MM.1S (cell line): ENCODE data around the gene GBA2.

Experiments used
- DNase-seq: peaks from one replicate; pipeline ENCODE4 v3.0.0-alpha.2; 2015
- H2AFZ ChIP-seq: fragments of 300-600 bp; sonication (generic); 2 replicates; pipeline ENCODE4 v1.6.0; 2016; ENCODE audit warnings: antibody characterized with exemption, low read length
- H3F3A ChIP-seq: fragments of 300-600 bp; sonication (generic); 2 replicates; pipeline ENCODE4 v1.6.1; 2016; ENCODE audit warnings: mild to moderate bottlenecking, antibody characterized with exemption, low read length, moderate library complexity, mixed read lengths; ENCODE audit not compliant: insufficient read depth
- H3K27ac ChIP-seq: fragments of 300-600 bp; sonication (generic); 2 replicates; pipeline ENCODE4 v1.5.1; 2016; ENCODE audit warnings: mild to moderate bottlenecking, low read length
- H3K27me3 ChIP-seq: fragments of 300-600 bp; sonication (generic); replicated peaks from 2 replicates; pipeline ENCODE4 v1.6.0; 2016; ENCODE audit warnings: low read length; ENCODE audit not compliant: insufficient read depth
- H3K36me3 ChIP-seq: fragments of 300-600 bp; sonication (generic); replicated peaks from 2 replicates; pipeline ENCODE4 v1.6.1; 2016; ENCODE audit warnings: mild to moderate bottlenecking, low read length, mixed read lengths; ENCODE audit not compliant: insufficient read depth
- H3K4me1 ChIP-seq: fragments of 300-600 bp; sonication (generic); 2 replicates; pipeline ENCODE4 v1.6.1; 2016; ENCODE audit warnings: low read length, mixed read lengths
- H3K4me2 ChIP-seq: fragments of 300-600 bp; sonication (generic); 2 replicates; pipeline ENCODE4 v1.6.0; 2016; ENCODE audit warnings: low read depth, low read length
- H3K4me3 ChIP-seq: fragments of 300-600 bp; sonication (generic); 2 replicates; pipeline ENCODE4 v1.5.1; 2016; ENCODE audit warnings: low read length, mixed read lengths
- H3K79me2 ChIP-seq: fragments of 300-600 bp; sonication (generic); 2 replicates; pipeline ENCODE4 v1.6.1; 2016; ENCODE audit warnings: mixed run types, low read length, mixed read lengths
- H3K9ac ChIP-seq: fragments of 300-600 bp; sonication (generic); 2 replicates; pipeline ENCODE4 v1.6.1; 2016; ENCODE audit warnings: low read length, mixed read lengths
- H3K9me2 ChIP-seq: fragments of 300-600 bp; sonication (generic); replicated peaks from 2 replicates; pipeline ENCODE4 v1.6.1; 2016; ENCODE audit warnings: mild to moderate bottlenecking, low read length, mixed read lengths; ENCODE audit not compliant: insufficient read depth
- H3K9me3 ChIP-seq: fragments of 300-600 bp; sonication (generic); replicated peaks from 2 replicates; pipeline ENCODE4 v1.6.1; 2016; ENCODE audit warnings: mild to moderate bottlenecking, low read length, mixed read lengths; ENCODE audit not compliant: insufficient read depth
- H4K20me1 ChIP-seq: fragments of 300-600 bp; sonication (generic); 2 replicates; pipeline ENCODE4 v1.6.1; 2016; ENCODE audit warnings: mild to moderate bottlenecking, low read length, moderate library complexity, mixed read lengths; ENCODE audit not compliant: insufficient read depth
- EZH2 ChIP-seq: fragments of 300-600 bp; sonication (generic); optimal IDR thresholded peaks from 2 replicates; pipeline ENCODE3; 2017; ENCODE audit warnings: low read depth, mild to moderate bottlenecking, antibody characterized with exemption, low read length, mixed read lengths
- EZH2phosphoT487 ChIP-seq: fragments of 300-600 bp; sonication (generic); IDR thresholded peaks from 2 replicates; pipeline ENCODE4 v1.6.1; 2018; ENCODE audit warnings: antibody characterized with exemption, low read length
- TF ChIP-seq, protein P1 (sequence below): fragments of 300-600 bp; sonication (generic); IDR thresholded peaks from 2 replicates; pipeline ENCODE4 v1.5.1; 2016; ENCODE audit warnings: antibody characterized with exemption, low read length, mixed read lengths

Gene GBA2

DNA sequence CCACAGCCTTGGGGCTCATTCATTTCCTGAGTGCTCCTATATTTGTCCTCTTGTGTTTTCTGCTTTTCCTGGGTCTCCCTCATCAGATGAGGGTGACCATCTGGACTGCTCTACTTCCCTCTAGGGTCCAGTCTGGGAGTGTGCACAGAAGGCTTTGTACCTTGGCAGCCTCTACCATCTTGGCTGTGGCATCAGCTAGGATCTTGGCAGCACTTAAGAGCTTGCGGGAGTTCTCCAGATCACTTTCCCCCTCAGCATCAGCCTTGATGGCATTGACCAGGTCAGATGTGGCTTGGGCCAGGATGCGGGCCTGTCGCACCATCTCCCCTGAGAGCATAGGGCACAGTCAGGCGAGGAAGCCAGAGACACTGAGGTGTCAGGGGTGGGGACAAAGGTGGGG lies 32.8 kb downstream of the GBA2 start:
- H4K20me1 ChIP-seq, result no peaks in the 10 kb centered on the region
- H3K9ac ChIP-seq, result no peak overlapping the region
- no peak overlapping the region for H3K4me3 ChIP-seq
- no peaks in the 10 kb centered on the region for H3K27me3 ChIP-seq
- H2AFZ ChIP-seq, result no peak overlapping the region
- no peak overlapping the region for H3K27ac ChIP-seq
- H3K9me2 ChIP-seq, result no peaks in the 10 kb centered on the region
- DNase-seq, result no peak
- peaks cover 2% of the 10 kb centered on the region; the same call in 1 of the 2 replicates for H3K36me3 ChIP-seq
- H3K4me2 ChIP-seq, result no peak overlapping the region
- no peaks in the 10 kb centered on the region for H3K9me3 ChIP-seq
- no peaks in the 10 kb centered on the region for H3F3A ChIP-seq
- no peaks in the 10 kb centered on the region for H3K4me1 ChIP-seq
- H3K79me2 ChIP-seq, result no peaks in the 10 kb centered on the region
- TF ChIP-seq, protein P1, sequence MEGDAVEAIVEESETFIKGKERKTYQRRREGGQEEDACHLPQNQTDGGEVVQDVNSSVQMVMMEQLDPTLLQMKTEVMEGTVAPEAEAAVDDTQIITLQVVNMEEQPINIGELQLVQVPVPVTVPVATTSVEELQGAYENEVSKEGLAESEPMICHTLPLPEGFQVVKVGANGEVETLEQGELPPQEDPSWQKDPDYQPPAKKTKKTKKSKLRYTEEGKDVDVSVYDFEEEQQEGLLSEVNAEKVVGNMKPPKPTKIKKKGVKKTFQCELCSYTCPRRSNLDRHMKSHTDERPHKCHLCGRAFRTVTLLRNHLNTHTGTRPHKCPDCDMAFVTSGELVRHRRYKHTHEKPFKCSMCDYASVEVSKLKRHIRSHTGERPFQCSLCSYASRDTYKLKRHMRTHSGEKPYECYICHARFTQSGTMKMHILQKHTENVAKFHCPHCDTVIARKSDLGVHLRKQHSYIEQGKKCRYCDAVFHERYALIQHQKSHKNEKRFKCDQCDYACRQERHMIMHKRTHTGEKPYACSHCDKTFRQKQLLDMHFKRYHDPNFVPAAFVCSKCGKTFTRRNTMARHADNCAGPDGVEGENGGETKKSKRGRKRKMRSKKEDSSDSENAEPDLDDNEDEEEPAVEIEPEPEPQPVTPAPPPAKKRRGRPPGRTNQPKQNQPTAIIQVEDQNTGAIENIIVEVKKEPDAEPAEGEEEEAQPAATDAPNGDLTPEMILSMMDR, result no peak
- TF ChIP-seq EZH2phosphoT487 (no peak), EZH2 (no peak)

DNA sequence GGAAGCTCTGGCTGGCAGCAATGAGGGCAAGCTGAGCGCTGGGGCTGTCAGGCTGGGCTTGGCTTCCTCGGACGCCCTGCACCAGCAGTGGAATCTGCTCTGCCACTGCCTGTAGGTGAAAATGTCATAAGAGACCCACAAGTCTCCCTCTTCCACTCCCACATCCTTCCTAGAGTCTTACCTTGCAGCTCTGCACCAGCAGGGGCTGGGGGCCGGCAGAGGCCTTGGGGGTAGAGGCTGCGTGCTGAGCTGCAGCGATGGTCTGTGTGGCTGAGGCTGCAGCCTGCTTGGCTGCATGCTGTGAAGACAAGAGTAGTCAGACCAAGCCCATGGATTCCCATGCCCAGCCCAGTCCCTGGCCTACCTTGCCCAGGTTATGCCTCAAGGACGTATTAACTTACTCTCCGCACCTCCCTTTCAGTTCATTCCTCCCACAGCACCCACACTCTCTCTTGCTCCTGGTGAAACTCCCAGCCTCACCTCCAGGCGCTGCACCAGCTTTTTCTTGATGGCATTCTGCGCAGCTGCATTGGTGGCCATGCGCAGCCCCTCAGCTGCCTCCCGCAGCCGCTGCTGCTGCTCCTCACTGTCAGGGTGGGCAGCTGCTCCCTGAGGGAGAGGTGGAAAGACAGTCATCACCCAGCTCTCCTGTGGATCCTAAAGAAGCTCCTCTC lies 34.3 kb downstream of the GBA2 start:
- Histone ChIP-seq H3K27ac (no peak overlapping the region), H3F3A (no peaks in the 10 kb centered on the region), H3K4me2 (no peak overlapping the region), H2AFZ (no peak overlapping the region), H3K9ac (no peak overlapping the region), H3K9me2 (no peaks in the 10 kb centered on the region), H3K4me3 (no peak overlapping the region), H3K36me3 (peaks cover 2% of the 10 kb centered on the region; the same call in 1 of the 2 replicates), H3K27me3 (no peaks in the 10 kb centered on the region), H3K79me2 (no peaks in the 10 kb centered on the region), H3K4me1 (no peaks in the 10 kb centered on the region), H4K20me1 (no peaks in the 10 kb centered on the region), H3K9me3 (no peaks in the 10 kb centered on the region)
- TF ChIP-seq EZH2phosphoT487, result no peak
- TF ChIP-seq EZH2, result no peak
- TF ChIP-seq, protein P1, result no peak
- DNase-seq, result no peak

DNA sequence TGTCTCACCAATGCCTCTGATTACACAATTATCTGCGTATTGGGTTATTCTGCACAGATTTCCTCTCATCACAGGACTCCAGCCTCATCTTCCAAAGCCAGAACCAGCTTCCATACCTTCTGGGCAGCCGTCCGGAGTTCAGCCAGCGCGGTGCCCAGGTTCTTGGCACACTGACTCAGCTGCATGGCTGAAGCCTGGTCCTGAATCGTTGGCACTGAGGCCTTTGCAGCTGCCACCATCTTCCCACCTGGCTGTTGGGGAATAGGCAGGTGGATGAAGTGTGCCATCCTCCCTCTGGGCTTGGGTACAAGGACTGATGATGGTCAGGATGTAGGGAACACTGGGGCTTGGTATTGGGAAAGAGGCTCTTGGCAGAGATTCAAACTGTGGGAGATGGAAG lies 34.9 kb downstream of the GBA2 start:
- Histone ChIP-seq H3K27me3 (no peaks in the 10 kb centered on the region), H4K20me1 (no peaks in the 10 kb centered on the region), H3K36me3 (peaks cover 2% of the 10 kb centered on the region; the same call in 1 of the 2 replicates), H3K9me2 (no peaks in the 10 kb centered on the region), H3K27ac (no peak overlapping the region), H3K4me3 (no peak overlapping the region), H3K4me2 (no peak overlapping the region), H3K79me2 (no peaks in the 10 kb centered on the region), H3F3A (no peaks in the 10 kb centered on the region), H3K4me1 (no peaks in the 10 kb centered on the region), H2AFZ (no peak overlapping the region), H3K9ac (no peak overlapping the region), H3K9me3 (no peaks in the 10 kb centered on the region)
- TF ChIP-seq EZH2 (no peak), EZH2phosphoT487 (no peak)
- TF ChIP-seq, protein P1, result no peak
- no peak for DNase-seq
